Neural crest cell (in vitro differentiated cells): ENCODE measurements around the gene COQ3. TPM values are rescaled to one million over a fixed set of nuclear protein-coding genes. Genes with fewer than 3 reads are reported as not detected.

ENCODE experiments used
- DNase-seq: peaks from one replicate; pipeline ENCODE4 v3.0.0; 2021; ENCODE audit warnings: low read depth, mixed read lengths, low spot score
- H3K27ac Mint-ChIP-seq: one replicate; pipeline ENCODE4 v1.8.0; 2021; ENCODE audit warnings: mild to moderate bottlenecking, mixed read lengths; ENCODE audit not compliant: unreplicated experiment
- H3K27me3 Mint-ChIP-seq: 2 replicates; pipeline ENCODE4 v1.8.0; 2021; ENCODE audit warnings: low read depth, mild to moderate bottlenecking, mixed read lengths
- H3K36me3 Mint-ChIP-seq: 2 replicates; pipeline ENCODE4 v1.8.0; 2021; ENCODE audit warnings: low read depth, mild to moderate bottlenecking, mixed read lengths
- H3K4me1 Mint-ChIP-seq: 2 replicates; pipeline ENCODE4 v1.8.0; 2021; ENCODE audit warnings: mixed read lengths
- H3K4me3 Mint-ChIP-seq: one replicate; pipeline ENCODE4 v1.8.0; 2021; ENCODE audit warnings: mild to moderate bottlenecking, mixed read lengths
- H3K9me3 Mint-ChIP-seq: 2 replicates; pipeline ENCODE4 v1.8.0; 2021; ENCODE audit warnings: mixed read lengths
- CTCF ChIP-seq: fragments of 200-600 bp; sonication (generic); conservative IDR thresholded peaks from 2 replicates; pipeline ENCODE4 v1.5.0; 2021; ENCODE audit warnings: antibody characterized with exemption, mild to moderate bottlenecking
- total RNA-seq: library from RNA; stranded (reverse); gene quantifications from 2 replicates; pipeline ENCODE4 v1.2.1, GENCODE V29; 2021

COQ3 gene
- total RNA-seq, 1 donor from 2014 or later = 10.9 TPM

GRCh38 chr6:99378636-99379035, 15.4 kb downstream of the COQ3 start:
- H3K4me3 Mint-ChIP-seq = no peak overlapping the region
- no peaks in the 10 kb centered on the region for H3K27me3 Mint-ChIP-seq
- no peaks in the 10 kb centered on the region for H3K4me1 Mint-ChIP-seq
- no peaks in the 10 kb centered on the region for H3K36me3 Mint-ChIP-seq
- no peak for TF ChIP-seq CTCF
- H3K9me3 Mint-ChIP-seq = no peaks in the 10 kb centered on the region
- no peak for DNase-seq
- no peak overlapping the region for H3K27ac Mint-ChIP-seq

GRCh38 chr6:99369533-99369932, 24.5 kb downstream of the COQ3 start:
- Mint-ChIP-seq H3K36me3 (no peaks in the 10 kb centered on the region), H3K4me1 (no peaks in the 10 kb centered on the region), H3K27ac (no peak overlapping the region), H3K4me3 (no peak overlapping the region), H3K27me3 (no peaks in the 10 kb centered on the region), H3K9me3 (no peaks in the 10 kb centered on the region)
- no peak for DNase-seq
- TF ChIP-seq CTCF = no peak

- no peak for TF ChIP-seq CTCF
- H3K27ac Mint-ChIP-seq = no peak overlapping the region
These were observed 27.1 kb downstream of the COQ3 start for GRCh38 chr6:99366852-99367251.

GRCh38 chr6:99364026-99364425, 30.0 kb downstream of the COQ3 start:
- no peaks in the 10 kb centered on the region for H3K4me1 Mint-ChIP-seq
- H3K27me3 Mint-ChIP-seq = no peaks in the 10 kb centered on the region
- no peaks in the 10 kb centered on the region for H3K9me3 Mint-ChIP-seq
- no peak overlapping the region for H3K4me3 Mint-ChIP-seq
- H3K27ac Mint-ChIP-seq = no peak overlapping the region
- no peaks in the 10 kb centered on the region for H3K36me3 Mint-ChIP-seq
- TF ChIP-seq CTCF = no peak
- no peak for DNase-seq

More at GRCh38 chr6:99366852-99367251, 27.1 kb downstream of the COQ3 start:
- Mint-ChIP-seq H3K4me1 (no peaks in the 10 kb centered on the region), H3K9me3 (no peaks in the 10 kb centered on the region), H3K27me3 (no peaks in the 10 kb centered on the region), H3K36me3 (no peaks in the 10 kb centered on the region), H3K4me3 (no peak overlapping the region)
- DNase-seq = no peak

- Mint-ChIP-seq H3K27ac (no peak overlapping the region), H3K4me3 (no peak overlapping the region), H3K4me1 (no peaks in the 10 kb centered on the region), H3K27me3 (peaks cover 2% of the 10 kb centered on the region), H3K36me3 (no peaks in the 10 kb centered on the region), H3K9me3 (no peaks in the 10 kb centered on the region)
- no peak for TF ChIP-seq CTCF
- no peak for DNase-seq
These were observed 31.2 kb downstream of the COQ3 start for GRCh38 chr6:99362678-99363268.
